Tibial artery (tissue), 4 donors: ENCODE data around the gene SLC4A1AP.

Experiments
- DNase-seq, 2 donors: peaks; one replicate each; pipeline ENCODE4 v3.0.0-alpha.2; 2019
- H3K27ac ChIP-seq, 2 donors: fragments of 200-600 bp; sonication (generic) in 1 of 2; 1 replicate in 1 of 2; 2 replicates in 1 of 2; pipeline ENCODE4 v1.5.1; 2018 to 2019; ENCODE audit warnings: mild to moderate bottlenecking in 1 of 2
- H3K27me3 ChIP-seq, 2 donors: fragments of 200-600 bp; sonication (generic) in 1 of 2; one replicate each; pipeline versions ENCODE4 v1.5.1 to v1.6.0; 2016 to 2019
- H3K36me3 ChIP-seq, 3 donors: fragments of 200-600 bp; sonication (generic) in 2 of 3; one replicate each; pipeline ENCODE4 v1.5.1; 2016 to 2019; ENCODE audit warnings: mild to moderate bottlenecking in 2 of 3
- H3K4me1 ChIP-seq, 4 donors: fragments of 200-600 bp; sonication (generic) in 2 of 4; 1 replicate in 3 of 4; 2 replicates in 1 of 4; pipeline ENCODE4 v1.5.1; 2016 to 2019
- H3K4me3 ChIP-seq, 2 donors: fragments of 200-600 bp; sonication (generic) in 1 of 2; 1 replicate in 1 of 2; 2 replicates in 1 of 2; pipeline ENCODE4 v1.5.1; 2018 to 2019; ENCODE audit warnings: mild to moderate bottlenecking in 2 of 2
- H3K9me3 ChIP-seq, 3 donors: fragments of 200-600 bp; sonication (generic) in 1 of 3; one replicate each; pipeline ENCODE4 v1.5.1; 2016 to 2019
- CTCF ChIP-seq, 2 experiments: fragments of 200-600 bp in 1 of 2; fragments of 450-650 bp in 1 of 2; IDR thresholded peaks; one replicate each; pipeline ENCODE4 v1.5.1; 2017 to 2019; ENCODE audit warnings: antibody characterized with exemption in 2 of 2, mild to moderate bottlenecking in 1 of 2, moderate library complexity in 1 of 2
- intact Hi-C: fragments of 100-400 bp; cut with DNase I; formaldehyde crosslinking; loops from one replicate; pipeline ENCODE4 v1.15.0; 2023; ENCODE audit warnings: low total_unique reads

SLC4A1AP gene

GRCh38 chr2:27645197-27645596 is 18.5 kb upstream of the SLC4A1AP start:
- no peak for DNase-seq
- H3K4me3 ChIP-seq = no peak overlapping the region
- H3K27me3 ChIP-seq = no peaks in the 10 kb centered on the region
- intact Hi-C loops = no loop called here
- H3K27ac ChIP-seq = no peak overlapping the region
- H3K36me3 ChIP-seq = peaks cover 72 to 92% (median 85%) of the 10 kb centered on the region in 3 donors
- H3K9me3 ChIP-seq = no peaks in the 10 kb centered on the region
- H3K4me1 ChIP-seq = no peaks in the 10 kb centered on the region
- no peak for TF ChIP-seq CTCF (IDR thresholded peaks at IDR 0.05)

GRCh38 chr2:27647289-27647688 is 16.4 kb upstream of the SLC4A1AP start:
- no peak overlapping the region for H3K4me3 ChIP-seq
- no peaks in the 10 kb centered on the region for H3K27me3 ChIP-seq
- peaks cover 64 to 92% (median 87%) of the 10 kb centered on the region in 3 donors for H3K36me3 ChIP-seq
- H3K9me3 ChIP-seq = no peaks in the 10 kb centered on the region
- H3K4me1 ChIP-seq = no peaks in the 10 kb centered on the region
- intact Hi-C loops = no loop called here
- no peak for TF ChIP-seq CTCF (IDR thresholded peaks at IDR 0.05)
- DNase-seq = no peak
- no peak overlapping the region for H3K27ac ChIP-seq

DNA sequence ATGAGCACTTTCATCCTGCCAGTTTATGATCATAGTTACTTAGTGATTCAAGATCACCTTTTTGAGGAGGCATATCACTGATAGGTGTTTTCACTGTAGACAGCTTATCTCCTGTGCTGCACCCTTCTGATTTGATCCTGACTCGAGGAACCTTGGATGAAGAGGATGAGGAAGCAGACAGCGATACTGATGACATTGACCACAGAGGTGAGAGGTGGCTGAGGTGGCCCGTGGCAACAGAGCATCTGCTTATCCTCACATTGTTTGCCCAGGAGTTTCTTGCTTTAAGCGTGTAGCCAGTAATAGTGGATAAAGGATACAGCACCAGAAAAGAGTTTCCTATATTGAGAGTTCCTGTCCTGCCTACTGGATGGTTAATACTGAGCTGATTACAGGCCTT is 16.0 kb upstream of the SLC4A1AP start:
- TF ChIP-seq CTCF (IDR thresholded peaks at IDR 0.05) = no peak
- peaks cover 64 to 92% (median 88%) of the 10 kb centered on the region in 3 donors for H3K36me3 ChIP-seq
- H3K9me3 ChIP-seq = no peaks in the 10 kb centered on the region
- no peaks in the 10 kb centered on the region for H3K4me1 ChIP-seq
- H3K4me3 ChIP-seq = no peak overlapping the region
- no peaks in the 10 kb centered on the region for H3K27me3 ChIP-seq
- intact Hi-C loops = no loop called here
- no peak for DNase-seq
- H3K27ac ChIP-seq = no peak overlapping the region

- H3K36me3 ChIP-seq = peaks cover 75 to 100% (median 98%) of the 10 kb centered on the region in 3 donors
- no peak overlapping the region for H3K27ac ChIP-seq
- no peaks in the 10 kb centered on the region for H3K4me1 ChIP-seq
- no peaks in the 10 kb centered on the region for H3K9me3 ChIP-seq
- no peak for DNase-seq
- TF ChIP-seq CTCF (IDR thresholded peaks at IDR 0.05) = no peak
- no peak overlapping the region for H3K4me3 ChIP-seq
- intact Hi-C loops = no loop called here
- H3K27me3 ChIP-seq = no peaks in the 10 kb centered on the region
Measured at GRCh38 chr2:27651056-27651455, 12.6 kb upstream of the SLC4A1AP start.

DNA sequence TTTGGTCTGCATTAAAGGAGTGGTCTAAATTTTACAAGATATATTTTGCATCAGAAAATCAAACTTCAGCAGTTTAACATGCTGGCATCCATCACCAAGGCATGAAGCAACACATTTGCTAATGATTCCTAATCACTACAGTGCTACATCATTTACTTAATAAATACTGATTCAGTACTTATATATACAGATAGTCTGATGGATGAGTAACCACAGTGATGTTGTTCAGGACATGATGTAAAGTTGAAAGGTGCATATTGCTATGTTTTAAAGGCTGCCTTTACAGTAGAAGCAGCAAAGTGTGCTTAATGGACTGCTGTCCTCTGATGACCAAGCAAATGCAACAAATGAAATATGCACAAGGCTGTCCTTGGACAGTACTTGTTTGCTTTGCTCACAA is 11.3 kb upstream of the SLC4A1AP start:
- Histone ChIP-seq H3K36me3 (peaks cover 80 to 100% (median 98%) of the 10 kb centered on the region in 3 donors), H3K4me1 (no peaks in the 10 kb centered on the region), H3K27me3 (no peaks in the 10 kb centered on the region), H3K9me3 (no peaks in the 10 kb centered on the region), H3K27ac (no peak overlapping the region), H3K4me3 (no peak overlapping the region)
- DNase-seq = no peak
- TF ChIP-seq CTCF (IDR thresholded peaks at IDR 0.05) = no peak
- intact Hi-C loops = no loop called here

GRCh38 chr2:27652790-27653189 is 10.9 kb upstream of the SLC4A1AP start:
- intact Hi-C loops = no loop called here
- no peak for DNase-seq
- Histone ChIP-seq H3K27me3 (no peaks in the 10 kb centered on the region), H3K36me3 (peaks cover 80 to 100% (median 97%) of the 10 kb centered on the region in 3 donors), H3K9me3 (no peaks in the 10 kb centered on the region), H3K27ac (no peak overlapping the region), H3K4me1 (no peaks in the 10 kb centered on the region), H3K4me3 (no peak overlapping the region)
- TF ChIP-seq CTCF (IDR thresholded peaks at IDR 0.05) = no peak
